ENCODE data around the gene ABCC9.

ABCC9 gene

GRCh38 chr12:21774358-21775132 lies 166.7 kb downstream of the ABCC9 start, which contains the start of gene KCNJ8:
TSS of gene KCNJ8 (minus strand) at chr12:21774706. CDS start at chr12:21773616, 1,090 bp downstream.
- DNase-seq (peak; percentile 8), ATAC-seq (no peak)
- H3K27me3 Mint-ChIP-seq: peaks cover 36% of the 10 kb centered on the region
- no peaks in the 10 kb centered on the region for H3K36me3 Mint-ChIP-seq (ENCODE audit: low read depth)
- H3K4me1 Mint-ChIP-seq: peaks cover 7% of the 10 kb centered on the region
- H3K27ac Mint-ChIP-seq: no peak within 1 kb of the TSS
- H3K9me3 Mint-ChIP-seq: no peaks in the 10 kb centered on the region
- H3K4me3 Mint-ChIP-seq: peak within 1 kb of the TSS; percentile 15

- Mint-ChIP-seq H3K4me1 (peaks cover 7% of the 10 kb centered on the region), H3K27me3 (peaks cover 36% of the 10 kb centered on the region), H3K9me3 (no peaks in the 10 kb centered on the region), H3K4me3 (no peak overlapping the region), H3K27ac (no peak overlapping the region), H3K36me3 (ENCODE audit: low read depth) (no peaks in the 10 kb centered on the region)
- ATAC-seq (no peak), DNase-seq (no peak)
These were observed 167.4 kb downstream of the ABCC9 start for GRCh38 chr12:21773806-21774205.

- H3K4me3 Mint-ChIP-seq: no peak overlapping the region
- H3K27me3 Mint-ChIP-seq: peaks cover 36% of the 10 kb centered on the region
- H3K4me1 Mint-ChIP-seq: peaks cover 7% of the 10 kb centered on the region
- H3K36me3 Mint-ChIP-seq (ENCODE audit: low read depth): no peaks in the 10 kb centered on the region
- no peaks in the 10 kb centered on the region for H3K9me3 Mint-ChIP-seq
- no peak for ATAC-seq
- DNase-seq: peak; percentile 5
- no peak overlapping the region for H3K27ac Mint-ChIP-seq
These were observed 167.9 kb downstream of the ABCC9 start for GRCh38 chr12:21773263-21773741.

GRCh38 chr12:21771311-21771710 lies 169.9 kb downstream of the ABCC9 start:
- H3K4me1 Mint-ChIP-seq: peaks cover 7% of the 10 kb centered on the region
- H3K27ac Mint-ChIP-seq: no peak overlapping the region
- no peaks in the 10 kb centered on the region for H3K36me3 Mint-ChIP-seq (ENCODE audit: low read depth)
- H3K4me3 Mint-ChIP-seq: no peak overlapping the region
- H3K9me3 Mint-ChIP-seq: no peaks in the 10 kb centered on the region
- peaks cover 28% of the 10 kb centered on the region for H3K27me3 Mint-ChIP-seq
- DNase-seq: no peak
- ATAC-seq: no peak

GRCh38 chr12:21769307-21769706 lies 171.9 kb downstream of the ABCC9 start:
- Mint-ChIP-seq H3K36me3 (ENCODE audit: low read depth) (no peaks in the 10 kb centered on the region), H3K9me3 (no peaks in the 10 kb centered on the region), H3K4me3 (no peak overlapping the region), H3K4me1 (peaks cover 7% of the 10 kb centered on the region), H3K27me3 (peaks cover 15% of the 10 kb centered on the region), H3K27ac (no peak overlapping the region)
- ATAC-seq (no peak), DNase-seq (no peak)

- ATAC-seq (no peak), DNase-seq (no peak)
- H3K36me3 Mint-ChIP-seq (ENCODE audit: low read depth): no peaks in the 10 kb centered on the region
- H3K4me3 Mint-ChIP-seq: no peak overlapping the region
- no peaks in the 10 kb centered on the region for H3K9me3 Mint-ChIP-seq
- H3K27me3 Mint-ChIP-seq: peaks cover 3% of the 10 kb centered on the region
- no peaks in the 10 kb centered on the region for H3K4me1 Mint-ChIP-seq
- H3K27ac Mint-ChIP-seq: no peak overlapping the region
These were observed 174.8 kb downstream of the ABCC9 start for GRCh38 chr12:21766403-21766802.

- H3K27ac Mint-ChIP-seq: no peak overlapping the region
- DNase-seq (no peak), ATAC-seq (no peak)
- H3K9me3 Mint-ChIP-seq: no peaks in the 10 kb centered on the region
- no peaks in the 10 kb centered on the region for H3K4me1 Mint-ChIP-seq
- no peak overlapping the region for H3K4me3 Mint-ChIP-seq
- H3K27me3 Mint-ChIP-seq: peaks cover 3% of the 10 kb centered on the region
- H3K36me3 Mint-ChIP-seq (ENCODE audit: low read depth): no peaks in the 10 kb centered on the region
These were observed 176.3 kb downstream of the ABCC9 start for GRCh38 chr12:21764950-21765349.

GRCh38 chr12:21764065-21764464 lies 177.2 kb downstream of the ABCC9 start:
- Mint-ChIP-seq H3K4me3 (no peak overlapping the region), H3K9me3 (peaks cover 3% of the 10 kb centered on the region), H3K4me1 (no peaks in the 10 kb centered on the region), H3K27me3 (peaks cover 3% of the 10 kb centered on the region), H3K27ac (no peak overlapping the region), H3K36me3 (ENCODE audit: low read depth) (no peaks in the 10 kb centered on the region)
- no peak for ATAC-seq
- no peak for DNase-seq

GRCh38 chr12:21763531-21763930 lies 177.7 kb downstream of the ABCC9 start:
- Mint-ChIP-seq H3K36me3 (ENCODE audit: low read depth) (no peaks in the 10 kb centered on the region), H3K27me3 (peaks cover 3% of the 10 kb centered on the region)
- DNase-seq: no peak

GRCh38 chr12:21759737-21760136 lies 181.5 kb downstream of the ABCC9 start:
- peaks cover 3% of the 10 kb centered on the region for H3K27me3 Mint-ChIP-seq
- peaks cover 3% of the 10 kb centered on the region for H3K9me3 Mint-ChIP-seq
- ATAC-seq (no peak), DNase-seq (no peak)
- H3K27ac Mint-ChIP-seq: no peak overlapping the region
- no peaks in the 10 kb centered on the region for H3K36me3 Mint-ChIP-seq (ENCODE audit: low read depth)
- H3K4me3 Mint-ChIP-seq: no peak overlapping the region
- no peaks in the 10 kb centered on the region for H3K4me1 Mint-ChIP-seq

More at GRCh38 chr12:21763531-21763930, 177.7 kb downstream of the ABCC9 start:
- Mint-ChIP-seq H3K4me3 (no peak overlapping the region), H3K9me3 (peaks cover 3% of the 10 kb centered on the region), H3K27ac (no peak overlapping the region), H3K4me1 (no peaks in the 10 kb centered on the region)
- ATAC-seq: no peak

GRCh38 chr12:21757735-21758134 lies 183.5 kb downstream of the ABCC9 start:
- Mint-ChIP-seq H3K27me3 (peaks cover 3% of the 10 kb centered on the region), H3K36me3 (ENCODE audit: low read depth) (no peaks in the 10 kb centered on the region), H3K4me1 (no peaks in the 10 kb centered on the region), H3K9me3 (peaks cover 3% of the 10 kb centered on the region), H3K27ac (no peak overlapping the region), H3K4me3 (no peak overlapping the region)
- ATAC-seq (no peak), DNase-seq (no peak)

GRCh38 chr12:21756699-21757098 lies 184.5 kb downstream of the ABCC9 start:
- no peak for DNase-seq
- Mint-ChIP-seq H3K27ac (no peak overlapping the region), H3K9me3 (peaks cover 3% of the 10 kb centered on the region), H3K27me3 (no peaks in the 10 kb centered on the region), H3K36me3 (ENCODE audit: low read depth) (no peaks in the 10 kb centered on the region), H3K4me1 (no peaks in the 10 kb centered on the region), H3K4me3 (no peak overlapping the region)
- no peak for ATAC-seq

GRCh38 chr12:21751517-21751916 lies 189.7 kb downstream of the ABCC9 start:
- Mint-ChIP-seq H3K36me3 (ENCODE audit: low read depth) (no peaks in the 10 kb centered on the region), H3K27me3 (peaks cover 3% of the 10 kb centered on the region)

More at GRCh38 chr12:21751517-21751916, 189.7 kb downstream of the ABCC9 start:
- H3K9me3 Mint-ChIP-seq: no peaks in the 10 kb centered on the region
- no peak overlapping the region for H3K4me3 Mint-ChIP-seq
- no peak for ATAC-seq
- no peaks in the 10 kb centered on the region for H3K4me1 Mint-ChIP-seq
- DNase-seq: no peak
- no peak overlapping the region for H3K27ac Mint-ChIP-seq

Measured in activated naive CD8-positive, alpha-beta T cell treated with anti-CD3 and anti-CD28 coated beads, Interleukin-2, amount 50 U/mL, for 24 hours (primary cell).